Activated CD4-positive, CD25-positive, alpha-beta regulatory T cell treated with anti-CD3 and anti-CD28 coated beads, Interleukin-2, amount 50 U/mL, for 72 hours (primary cell): ENCODE results near the gene MYO9A.
"Not testable (repeated sequence)": the region's sequence is repeated elsewhere in the genome, so short reads cannot be mapped to it uniquely, and the experiment has no call there.

ENCODE experiments used
- DNase-seq: peaks from one replicate; pipeline ENCODE4 v3.0.0; 2021

MYO9A gene

DNA sequence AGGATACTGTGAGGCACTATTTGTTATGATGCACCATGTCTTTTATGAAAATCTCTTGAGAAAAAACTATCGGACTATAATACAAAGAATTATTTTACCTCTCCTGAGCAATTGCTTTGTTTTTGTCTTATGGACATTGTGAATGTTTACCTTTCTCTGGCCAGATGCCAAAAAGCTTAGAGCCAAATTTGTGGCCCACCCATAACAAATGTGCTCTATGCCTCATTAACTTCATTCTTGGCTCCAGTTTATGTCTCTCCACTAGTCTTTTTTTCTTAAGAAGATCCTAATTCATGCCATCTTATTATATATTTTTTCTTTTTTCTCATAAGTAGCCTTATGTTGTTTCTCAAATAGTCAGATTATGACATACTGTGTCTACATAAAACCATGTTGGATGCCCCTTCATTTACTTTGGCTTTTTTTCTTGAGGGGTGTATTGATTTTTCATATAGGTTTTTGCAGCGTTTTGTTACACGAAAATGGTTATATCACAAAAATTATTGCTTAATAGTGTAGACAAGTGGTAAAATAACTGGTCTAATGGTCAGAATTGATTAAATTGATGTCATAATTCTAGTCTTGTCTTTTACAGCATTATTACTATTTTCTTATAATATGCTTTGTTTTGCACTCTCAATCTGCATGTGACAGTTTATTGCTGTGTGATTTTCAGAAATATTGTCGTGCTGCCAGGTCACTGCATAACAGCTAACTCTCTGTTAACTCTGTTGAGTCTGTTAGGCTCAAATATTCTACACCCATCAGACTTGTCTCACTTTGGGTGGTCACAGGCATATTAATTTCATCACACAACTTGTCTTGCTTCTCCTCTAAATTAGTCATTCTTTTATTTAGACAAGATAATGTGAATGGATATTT, 18.5 kb upstream of the MYO9A start:
- no peak for DNase-seq

DNA sequence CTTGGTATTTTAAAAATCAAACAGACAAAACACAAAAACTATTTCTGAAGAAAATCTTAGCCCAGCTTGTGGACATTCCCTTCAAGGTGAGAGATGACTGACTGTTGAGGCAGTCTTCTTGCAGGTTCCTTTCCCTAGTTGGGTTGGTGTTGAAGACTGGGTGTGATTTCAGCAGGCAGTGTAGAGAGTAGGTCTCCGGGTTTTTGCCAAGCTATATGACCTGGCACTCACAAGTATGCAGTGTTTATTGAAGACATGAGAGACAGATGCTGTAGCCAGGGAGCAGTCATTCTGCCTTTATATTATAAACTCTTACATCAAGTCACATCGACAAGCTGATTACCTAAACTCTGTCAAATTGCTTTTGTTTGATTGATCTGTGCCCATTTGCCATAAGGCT, 17.8 kb upstream of the MYO9A start:
- DNase-seq, result no peak

DNA sequence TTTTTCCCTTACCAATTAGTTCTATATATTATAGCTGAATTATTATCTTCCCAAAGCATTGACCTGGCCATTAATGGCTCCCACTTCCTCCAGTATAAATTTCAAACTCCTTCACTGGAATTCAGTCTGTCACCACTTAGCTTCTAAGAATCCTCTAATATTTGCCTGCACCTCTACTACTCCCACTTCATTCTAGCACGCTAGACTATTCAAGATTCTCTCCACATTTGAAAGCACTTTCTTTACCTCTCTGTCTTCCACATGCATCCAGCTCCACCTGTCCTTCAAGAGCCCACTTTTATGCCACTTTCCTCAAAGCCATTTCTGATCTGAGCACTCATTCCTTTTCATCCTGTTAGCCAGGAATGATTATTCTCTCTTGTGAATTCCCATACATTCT, 15.3 kb upstream of the MYO9A start:
- no peak for DNase-seq

DNA sequence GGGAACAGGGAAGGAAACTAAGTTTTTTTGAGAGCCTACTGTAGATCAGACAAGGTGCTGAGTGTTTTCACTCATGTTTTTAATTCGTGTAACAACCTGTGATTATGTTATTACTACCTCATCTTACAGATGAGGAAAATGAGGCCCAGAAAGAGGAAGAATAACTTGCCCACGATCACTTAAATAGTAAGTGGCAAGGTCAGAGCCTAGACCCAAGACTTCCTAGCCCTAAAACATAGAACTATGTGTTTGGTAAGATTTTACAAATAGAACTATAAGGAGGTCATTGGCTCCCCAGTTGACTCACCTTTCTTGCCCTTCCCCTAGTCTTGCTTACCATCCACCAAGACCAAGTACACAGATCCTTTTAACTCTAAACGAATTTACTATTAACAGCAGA, 14.0 kb upstream of the MYO9A start:
- no peak for DNase-seq

DNA sequence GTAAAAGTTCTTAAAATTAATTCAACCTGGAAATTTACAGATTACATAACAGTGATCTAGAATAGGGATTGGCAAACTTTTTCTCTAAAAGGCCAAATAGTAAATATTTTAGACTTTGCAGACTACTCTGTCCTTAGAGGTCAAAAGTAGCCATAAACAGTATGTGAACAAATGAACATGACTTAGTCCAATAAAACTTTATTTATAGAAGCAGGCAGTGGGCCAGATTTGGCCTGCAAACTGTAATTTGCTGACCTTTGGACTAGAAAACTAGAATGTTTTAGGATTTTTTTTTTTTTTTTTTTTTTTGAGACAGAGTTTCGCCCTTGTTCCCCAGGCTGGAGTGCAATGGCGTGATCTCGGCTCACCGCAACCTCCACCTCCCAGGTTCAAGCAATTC, 12.3 kb upstream of the MYO9A start:
- DNase-seq, result no peak

DNA sequence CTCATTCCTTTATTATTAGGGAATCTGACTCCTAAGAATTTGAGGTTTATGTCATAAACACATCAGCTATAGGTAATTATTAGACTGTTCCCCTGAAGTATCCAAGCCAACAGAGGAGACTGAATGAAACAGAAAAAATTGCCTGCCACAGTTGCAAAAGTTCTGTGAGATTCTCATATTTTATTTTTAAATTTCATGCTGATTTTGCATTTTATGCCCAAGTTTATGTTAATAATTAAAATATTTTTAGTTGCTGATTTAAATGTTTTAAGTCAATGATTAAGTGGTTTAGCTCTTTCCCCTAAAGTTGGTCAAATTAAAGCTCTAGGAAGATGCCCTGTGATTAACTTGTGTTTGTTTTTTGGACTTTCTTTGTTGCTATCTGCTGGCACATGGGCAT, 10.4 kb upstream of the MYO9A start:
- DNase-seq, result no peak

DNA sequence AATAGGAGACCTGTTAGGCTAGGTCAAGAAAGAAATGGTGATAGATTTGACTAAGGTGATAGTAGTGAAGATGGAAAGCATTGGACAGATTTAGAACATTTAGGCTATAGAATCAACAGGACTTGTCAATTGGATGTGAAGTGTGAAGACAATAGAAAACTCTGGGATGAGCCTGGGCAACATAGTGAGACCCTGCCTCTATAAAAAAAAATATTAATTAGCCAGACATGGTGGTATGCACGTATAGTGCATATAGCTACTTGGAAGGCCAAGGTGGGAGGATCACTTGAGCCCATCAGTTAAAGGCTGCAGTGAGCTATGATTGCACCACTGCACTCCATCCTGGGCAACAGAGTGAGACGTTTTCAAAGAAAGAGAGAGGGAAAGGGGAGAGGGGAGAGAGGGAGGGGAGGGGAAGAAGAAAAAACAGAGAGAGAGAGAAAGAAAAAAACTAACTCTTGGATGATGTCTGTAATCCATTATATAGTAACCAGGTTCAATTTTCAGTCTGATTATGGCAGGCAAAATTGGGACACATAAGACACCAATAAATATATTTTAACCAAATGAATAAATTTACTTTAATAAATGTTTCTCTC, 9.9 kb upstream of the MYO9A start:
- no peak for DNase-seq

DNA sequence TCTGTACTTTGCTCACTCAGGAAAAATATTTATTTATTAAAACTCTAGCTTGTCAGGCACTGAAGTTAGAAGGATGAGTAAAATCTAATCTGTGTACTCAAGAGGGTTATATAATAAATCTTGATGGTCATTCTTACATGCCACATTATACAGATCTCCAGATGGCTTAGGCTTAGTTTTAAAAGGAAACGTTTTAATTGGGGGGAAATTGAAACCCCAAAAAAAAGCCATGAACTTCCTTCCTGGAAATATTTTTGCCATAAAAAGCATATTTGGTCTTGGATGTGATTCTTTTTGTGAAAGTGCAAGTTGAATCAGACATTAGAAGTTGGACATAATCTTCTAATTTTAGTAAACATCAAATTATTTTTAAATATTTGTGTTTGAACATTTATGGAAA, 6.3 kb upstream of the MYO9A start:
- DNase-seq, result no peak

DNA sequence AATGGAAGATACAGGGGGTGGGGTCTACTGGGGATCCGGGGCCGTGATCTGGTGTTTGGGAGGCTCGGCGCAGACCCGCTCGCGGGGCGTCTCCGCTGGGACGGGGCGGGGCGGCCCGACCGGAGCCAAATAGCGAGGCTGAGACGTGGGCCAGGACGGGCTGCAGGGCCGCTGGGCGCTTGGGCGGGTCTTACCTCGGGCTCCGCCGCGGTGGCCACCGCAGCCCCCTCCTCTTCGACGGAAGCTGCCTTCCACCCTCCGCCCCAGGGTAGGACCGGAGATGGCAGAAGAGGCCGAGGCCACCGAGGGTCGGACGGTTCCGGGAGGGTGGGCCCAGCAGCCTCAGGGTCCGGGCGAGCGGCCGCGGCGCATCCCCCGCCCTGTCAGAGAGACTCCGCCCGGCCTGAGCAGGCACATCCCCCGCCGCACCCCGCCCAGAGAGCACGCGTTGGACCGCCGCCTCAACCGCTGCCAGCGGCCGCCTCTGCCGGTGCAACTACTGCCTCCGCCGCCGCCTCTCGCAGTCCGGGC, 399 bp downstream of the MYO9A start:
- peak; percentile 76 for DNase-seq

DNA sequence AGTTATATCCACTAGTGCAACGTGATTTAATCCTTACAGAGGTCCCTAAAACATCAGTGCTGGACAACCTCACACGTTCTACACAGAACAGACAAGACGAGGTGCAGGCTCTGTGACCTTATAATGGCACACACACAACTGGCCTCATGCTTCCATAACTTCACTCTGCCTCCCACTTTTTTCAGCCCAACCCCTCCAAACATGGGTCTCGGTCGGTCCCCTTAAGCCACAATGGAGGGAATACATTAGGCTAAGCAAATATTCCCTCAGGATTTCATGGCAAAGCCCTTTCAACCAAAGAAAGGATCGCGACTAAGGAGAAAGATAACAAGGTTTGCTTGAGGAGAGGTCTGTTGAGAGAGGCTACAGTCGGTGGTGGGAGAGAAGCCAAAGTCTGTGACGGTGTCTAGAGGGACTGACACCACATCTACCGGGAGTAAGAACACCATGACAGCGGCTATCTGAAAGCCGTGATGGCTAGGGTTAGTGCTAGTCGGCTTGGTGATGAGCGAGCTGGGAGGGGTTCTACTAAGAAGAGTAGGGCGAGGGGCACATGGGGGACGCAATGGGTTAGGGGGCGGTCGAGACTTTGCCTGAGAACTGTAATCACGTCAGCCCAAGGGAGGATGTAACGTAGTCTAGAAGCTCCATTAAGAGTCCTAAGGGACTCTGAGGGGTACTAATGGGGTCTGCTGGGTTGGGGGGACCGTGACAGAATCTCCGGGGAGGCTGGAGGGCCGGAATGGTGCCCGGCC, 1.0 kb downstream of the MYO9A start:
- no peak for DNase-seq

DNA sequence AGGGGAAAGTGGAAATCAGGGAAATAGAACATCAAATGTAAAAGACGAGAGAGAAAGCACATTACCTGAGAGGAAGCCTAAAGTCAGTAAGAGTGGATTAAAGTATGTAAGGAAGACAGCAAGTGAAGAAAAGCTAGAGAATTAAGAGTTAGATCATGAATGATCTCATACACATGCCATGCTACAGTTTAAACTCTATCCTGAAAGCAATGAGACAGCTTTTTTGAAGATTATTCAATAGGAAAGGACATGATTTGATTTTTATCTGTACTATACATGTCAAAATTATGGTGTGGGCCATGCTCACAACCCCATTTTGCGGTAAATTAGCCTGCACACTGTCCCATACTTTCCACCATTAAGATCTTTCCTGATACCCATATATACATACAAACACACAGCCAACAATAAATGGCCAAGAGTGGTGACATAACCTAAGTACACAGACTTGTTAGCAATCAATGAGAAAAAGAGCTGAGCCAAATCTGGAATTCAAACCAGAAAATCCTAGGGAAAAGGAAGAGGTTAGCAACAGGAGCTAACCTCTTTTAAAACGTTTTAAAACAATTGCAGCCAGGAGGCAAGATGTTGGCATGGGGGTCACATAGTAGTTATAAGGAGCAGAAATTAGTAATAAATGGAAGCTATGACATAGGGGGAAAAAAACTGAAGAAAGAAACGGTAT, 4.5 kb downstream of the MYO9A start:
- DNase-seq, result no peak

DNA sequence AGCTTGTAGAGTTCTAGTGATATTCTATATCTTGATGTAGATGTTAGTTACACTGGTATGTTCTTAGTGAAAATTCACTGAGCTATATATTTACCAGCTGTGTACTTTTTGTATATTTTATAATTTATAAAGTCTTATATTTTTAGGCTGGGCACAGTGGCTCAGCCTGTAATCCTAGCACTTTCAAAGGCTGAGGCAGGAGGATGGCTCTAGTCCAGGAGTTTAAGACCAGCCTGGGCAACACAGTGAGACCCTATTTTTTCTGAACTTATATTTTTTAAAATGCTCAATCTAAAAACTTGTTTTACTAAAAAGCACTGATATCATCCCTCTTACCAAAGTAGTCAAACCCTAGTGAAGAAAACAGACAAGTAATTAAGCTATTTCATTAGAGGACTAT, 5.1 kb downstream of the MYO9A start:
- DNase-seq, result no peak

DNA sequence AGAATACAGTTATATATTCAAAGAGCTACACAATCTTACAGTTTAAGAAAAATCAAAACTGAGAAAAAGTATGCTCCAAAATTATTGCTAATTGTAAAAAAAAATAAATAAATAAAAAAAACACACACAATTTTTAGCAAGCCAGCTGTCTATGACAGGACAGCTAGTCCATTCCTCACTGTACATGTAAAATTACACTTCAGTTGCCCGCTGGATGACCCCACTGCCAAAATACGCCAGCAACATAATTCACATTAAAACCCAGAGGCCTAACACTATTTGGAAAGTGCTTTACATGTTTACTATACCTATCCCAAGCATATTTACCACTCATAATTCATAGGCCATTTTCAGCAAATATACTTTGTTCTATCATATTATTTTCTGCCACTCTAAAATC, 5.8 kb downstream of the MYO9A start:
- no peak for DNase-seq

DNA sequence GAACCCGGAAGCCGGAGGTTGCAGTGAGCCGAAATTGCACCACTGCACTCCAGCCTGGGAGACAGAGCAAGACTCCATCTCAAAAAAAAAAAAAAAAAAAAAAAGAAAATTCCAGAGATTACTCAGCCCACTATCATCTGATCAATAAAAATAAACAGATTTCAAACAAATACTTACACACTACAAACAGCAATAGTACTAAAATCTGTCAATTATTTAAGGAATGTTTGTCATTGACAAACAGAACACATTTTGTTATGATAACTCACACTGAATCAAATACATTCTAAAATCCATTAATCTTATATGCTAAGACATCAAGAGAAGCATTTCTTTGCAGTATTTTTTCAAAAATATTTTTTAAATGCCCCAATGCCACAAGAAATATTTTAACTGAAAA, 7.6 kb downstream of the MYO9A start:
- DNase-seq, result no peak

DNA sequence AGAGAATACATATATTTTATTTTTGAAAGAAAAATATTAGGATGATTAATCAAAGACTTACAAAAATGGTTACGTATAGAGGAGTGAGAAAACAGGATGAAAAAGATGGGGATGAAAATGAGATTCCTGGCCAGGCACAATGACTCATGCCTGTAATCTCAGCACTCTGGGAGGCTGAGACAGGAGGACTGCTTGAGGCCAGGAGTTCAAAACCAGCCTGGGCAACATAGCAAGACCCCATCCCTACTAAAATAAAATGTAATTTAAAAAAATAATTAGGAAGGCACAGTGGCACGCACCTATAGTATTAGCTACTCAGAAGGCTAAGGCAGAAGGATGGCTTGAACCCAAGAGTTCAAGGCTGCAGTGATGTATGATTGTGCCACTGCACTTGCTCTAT, 11.9 kb downstream of the MYO9A start:
- no peak for DNase-seq

DNA sequence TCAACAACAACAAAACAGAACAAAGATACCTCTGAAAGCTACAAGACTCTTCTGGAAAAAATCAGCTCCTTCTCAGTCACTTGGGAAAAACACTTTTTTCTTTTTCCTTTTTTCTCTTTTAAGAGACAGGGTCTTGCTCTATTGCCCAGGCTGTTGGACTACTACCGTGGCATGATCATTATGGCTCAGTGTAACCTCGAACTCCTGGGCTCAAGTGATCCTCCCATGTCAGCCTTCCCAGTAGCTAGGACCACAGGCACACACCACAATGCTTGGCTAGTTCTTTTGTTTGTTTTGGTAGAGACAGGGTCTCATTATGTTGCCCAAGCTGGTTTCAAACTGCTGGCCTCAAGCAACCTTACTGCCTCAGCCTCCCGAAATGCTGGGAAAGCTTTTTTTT, 12.8 kb downstream of the MYO9A start:
- DNase-seq, result no peak

DNA sequence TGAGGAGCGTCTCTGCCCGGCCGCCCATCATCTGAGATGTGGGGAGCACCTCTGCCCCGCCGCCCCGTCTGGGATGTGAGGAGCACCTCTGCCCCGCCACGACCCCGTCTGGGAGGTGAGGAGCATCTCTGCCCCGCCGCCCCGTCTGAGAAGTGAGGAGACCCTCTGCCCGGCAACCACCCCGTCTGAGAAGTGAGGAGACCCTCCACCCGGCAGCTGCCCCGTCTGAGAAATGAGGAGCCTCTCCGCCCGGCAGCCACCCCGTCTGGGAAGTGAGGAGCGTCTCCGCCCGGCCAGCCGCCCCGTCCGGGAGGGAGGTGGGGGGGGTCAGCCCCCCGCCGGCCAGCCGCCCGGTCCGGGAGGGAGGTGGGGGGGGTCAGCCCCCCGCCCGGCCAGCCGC, 17.4 kb downstream of the MYO9A start:
- DNase-seq, result not testable (repeated sequence)

DNA sequence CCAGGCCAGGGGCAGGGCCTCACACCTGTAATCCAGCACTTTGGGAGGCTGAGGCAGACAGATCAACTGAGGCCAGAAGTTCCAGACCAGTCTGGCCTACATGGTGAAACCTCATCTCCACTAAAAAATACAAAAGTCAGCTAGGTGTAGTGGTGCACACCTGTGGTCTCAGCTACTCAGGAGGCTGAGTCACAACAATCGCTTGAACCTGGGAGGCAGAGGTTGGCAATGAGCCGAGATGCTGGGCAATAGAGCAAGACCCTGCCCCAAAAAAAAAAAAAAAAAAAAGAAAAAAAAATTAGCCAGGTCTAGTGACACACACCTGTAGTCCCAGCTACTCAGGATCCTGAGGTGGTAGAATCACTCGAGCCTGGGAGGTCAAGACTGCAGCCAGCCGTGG, 18.8 kb downstream of the MYO9A start:
- no peak for DNase-seq

DNA sequence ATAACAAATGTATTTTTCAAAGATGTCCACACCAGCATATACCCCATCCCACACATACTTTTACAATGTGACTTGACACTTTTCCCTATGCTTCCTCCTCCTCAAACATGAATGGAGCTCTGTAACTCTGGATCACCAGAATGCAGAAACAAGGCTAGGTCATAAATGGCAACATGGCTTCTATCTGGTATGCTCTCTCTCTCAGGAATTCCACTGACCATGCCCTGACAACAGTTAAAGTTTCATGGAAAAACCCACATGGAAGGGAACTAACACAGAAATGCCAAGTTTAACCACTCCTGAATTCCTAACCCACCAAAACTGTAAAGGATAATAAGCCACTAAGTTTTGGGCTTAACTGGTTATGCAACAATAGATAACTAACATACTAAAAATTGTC, 19.9 kb downstream of the MYO9A start:
- no peak for DNase-seq

DNA sequence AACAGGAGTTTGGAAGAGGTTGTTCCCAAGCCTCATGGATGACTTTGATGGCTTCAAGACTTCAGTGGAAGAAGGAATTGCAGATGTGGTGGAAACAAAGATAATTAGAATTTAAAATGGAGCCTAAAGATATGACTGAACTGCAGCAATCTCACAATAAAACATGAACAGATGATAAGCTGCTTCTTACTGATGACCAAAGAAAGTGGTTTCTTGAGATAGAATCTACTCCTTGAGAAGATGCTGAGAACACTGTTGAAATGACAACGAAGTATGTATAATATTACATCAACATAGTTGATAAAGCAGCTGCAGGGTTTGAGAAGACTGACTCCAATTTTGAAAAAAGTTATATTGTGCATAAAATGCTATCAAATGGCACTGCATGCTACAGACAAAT, 21.2 kb downstream of the MYO9A start:
- DNase-seq, result no peak

DNA sequence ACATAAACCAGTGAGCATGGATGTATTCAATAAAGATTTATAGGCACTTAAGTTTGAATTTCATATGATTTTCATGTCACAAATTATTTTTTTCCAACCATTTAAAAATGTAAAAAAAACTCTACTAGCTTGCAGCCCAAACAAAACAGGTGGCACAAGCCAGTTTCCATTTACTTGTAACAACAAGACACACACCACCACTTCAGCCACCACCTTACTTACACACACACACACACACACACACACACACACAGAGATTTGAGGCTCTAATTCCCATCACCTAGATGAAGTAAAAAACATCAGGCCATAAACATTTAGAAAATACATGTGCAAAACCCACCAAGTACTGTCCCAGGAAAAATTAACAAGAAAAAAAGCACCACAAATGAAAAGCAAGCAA, 25.3 kb downstream of the MYO9A start:
- DNase-seq, result no peak

DNA sequence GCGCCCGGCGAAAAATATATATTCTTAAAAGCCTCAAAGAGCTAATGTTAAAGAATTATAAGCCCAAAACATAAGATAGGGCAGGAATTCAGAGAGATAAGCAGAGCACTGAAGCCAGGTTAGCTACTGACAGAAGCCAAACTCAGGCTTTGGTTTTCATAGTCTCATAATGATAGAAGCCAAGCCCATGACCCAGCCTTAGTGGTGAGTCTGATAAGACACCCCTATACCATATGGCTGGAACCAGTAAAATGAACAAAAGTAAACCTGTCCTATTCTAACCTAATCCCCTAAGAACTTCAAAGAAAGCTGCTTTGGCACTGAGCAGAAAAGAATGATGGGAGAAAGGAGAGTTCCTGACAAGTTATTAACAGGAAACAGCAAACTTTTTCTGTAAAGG, 25.9 kb downstream of the MYO9A start:
- no peak for DNase-seq

DNA sequence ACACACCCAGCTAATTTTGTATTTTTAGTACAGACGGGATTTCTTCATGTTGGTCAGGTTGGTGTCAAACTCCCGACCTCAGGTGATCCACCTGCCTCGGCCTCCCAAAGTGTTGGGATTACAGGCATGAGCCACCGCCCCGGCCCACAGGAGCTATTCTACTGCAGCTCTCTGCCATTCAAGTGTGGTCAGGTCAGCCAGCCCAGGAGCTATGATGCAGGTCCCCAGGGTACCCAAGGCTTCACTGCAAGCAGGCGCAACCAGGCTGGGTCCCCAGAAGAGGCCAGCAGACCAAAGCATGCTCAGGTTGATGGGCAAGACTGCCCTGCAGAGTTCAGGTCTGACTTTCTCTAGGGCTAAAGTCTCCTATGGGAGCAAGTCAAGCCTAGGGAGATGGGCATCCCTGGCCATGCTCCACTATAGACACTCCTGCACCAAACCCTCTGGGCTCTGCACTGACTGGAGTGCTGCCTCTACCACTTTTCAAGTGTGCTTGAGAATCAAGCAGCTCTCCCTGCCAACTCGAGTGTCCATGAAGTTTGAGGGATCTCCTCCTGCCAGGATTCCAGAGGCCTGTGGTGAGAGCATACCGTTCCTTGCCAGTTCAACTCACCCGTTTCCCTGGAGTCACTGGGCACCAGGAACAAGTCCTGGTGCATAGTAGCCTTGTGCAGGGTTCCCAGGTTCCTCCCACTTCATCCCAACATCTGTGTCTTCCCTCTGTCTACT, 30.9 kb downstream of the MYO9A start:
- DNase-seq, result no peak
